ENCODE results near the gene RPP38.

Gene RPP38

DNA sequence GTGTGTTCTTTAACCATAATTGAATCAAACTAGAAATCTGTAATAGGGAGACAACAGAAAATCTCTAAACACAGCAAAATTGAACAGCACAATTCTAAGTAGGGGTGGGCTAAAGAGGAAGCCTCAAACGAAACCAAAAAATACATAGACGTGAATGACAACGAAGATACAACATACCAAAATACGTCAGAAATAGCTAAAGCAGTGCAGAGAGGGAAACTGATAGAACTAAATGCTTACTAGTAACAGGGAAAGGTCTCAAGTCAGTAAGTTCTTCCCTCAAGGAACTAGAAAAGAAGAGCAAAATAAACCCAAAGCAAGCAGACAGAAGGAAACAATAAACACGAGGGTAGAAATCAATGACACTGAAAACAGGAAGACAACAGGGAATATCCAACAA lies 19.1 kb downstream of the RPP38 start:
- H3K4me1 ChIP-seq (ENCODE audit: control insufficient read depth, insufficient read depth, low read length) = peaks cover 9% of the 10 kb centered on the region
- no peak overlapping the region for H3K9ac ChIP-seq (ENCODE audit: low read depth, low read length)
- no peak overlapping the region for H3K4me2 ChIP-seq (ENCODE audit: low read length)
- peaks cover 31% of the 10 kb centered on the region for H3K36me3 ChIP-seq (ENCODE audit: insufficient read depth, low read length)
- H3K9me3 ChIP-seq (replicated peaks; ENCODE audit: low read length) = no peaks in the 10 kb centered on the region
- no peak overlapping the region for H3K4me3 ChIP-seq (ENCODE audit: low read length)
- H3K27me3 ChIP-seq (ENCODE audit: control insufficient read depth, insufficient read depth, low read length) = no peaks in the 10 kb centered on the region

DNA sequence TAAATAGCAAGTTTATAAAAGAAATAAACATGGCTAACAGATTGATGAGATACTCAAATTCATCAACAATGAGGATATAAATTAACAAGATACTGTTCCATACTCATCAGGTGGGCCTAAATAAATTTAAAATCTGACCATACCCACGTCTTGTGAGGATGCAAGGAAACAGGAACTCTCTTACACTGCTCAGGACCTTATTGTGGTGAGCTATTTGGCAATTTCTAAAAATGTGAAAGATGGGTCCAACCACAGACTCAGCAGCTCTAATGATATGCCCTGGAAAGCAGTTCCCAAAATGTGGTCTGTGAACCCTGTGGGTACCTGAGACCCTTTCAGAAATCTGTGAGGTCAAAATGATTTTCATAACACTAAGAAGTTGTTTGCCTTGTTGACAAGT lies 21.5 kb downstream of the RPP38 start:
- H3K9me3 ChIP-seq (replicated peaks; ENCODE audit: low read length) = no peaks in the 10 kb centered on the region
- no peaks in the 10 kb centered on the region for H3K27me3 ChIP-seq (ENCODE audit: control insufficient read depth, insufficient read depth, low read length)
- H3K9ac ChIP-seq (ENCODE audit: low read depth, low read length) = no peak overlapping the region
- H3K4me2 ChIP-seq (ENCODE audit: low read length) = no peak overlapping the region
- H3K4me3 ChIP-seq (ENCODE audit: low read length) = no peak overlapping the region
- peaks cover 22% of the 10 kb centered on the region for H3K36me3 ChIP-seq (ENCODE audit: insufficient read depth, low read length)
- peaks cover 30% of the 10 kb centered on the region for H3K4me1 ChIP-seq (ENCODE audit: control insufficient read depth, insufficient read depth, low read length)

- no peaks in the 10 kb centered on the region for H3K9me3 ChIP-seq (replicated peaks; ENCODE audit: low read length)
- H3K36me3 ChIP-seq (ENCODE audit: insufficient read depth, low read length) = peaks cover 36% of the 10 kb centered on the region
- no peaks in the 10 kb centered on the region for H3K27me3 ChIP-seq (ENCODE audit: control insufficient read depth, insufficient read depth, low read length)
- peaks cover 34% of the 10 kb centered on the region for H3K4me1 ChIP-seq (ENCODE audit: control insufficient read depth, insufficient read depth, low read length)
- no peak overlapping the region for H3K4me3 ChIP-seq (ENCODE audit: low read length)
- peak overlapping the region; percentile 54 for H3K4me2 ChIP-seq (ENCODE audit: low read length)
- peak overlapping the region; percentile 52 for H3K9ac ChIP-seq (ENCODE audit: low read depth, low read length)
Observed at GRCh38 chr10:15120523-15120922, 23.4 kb downstream of the RPP38 start.

DNA sequence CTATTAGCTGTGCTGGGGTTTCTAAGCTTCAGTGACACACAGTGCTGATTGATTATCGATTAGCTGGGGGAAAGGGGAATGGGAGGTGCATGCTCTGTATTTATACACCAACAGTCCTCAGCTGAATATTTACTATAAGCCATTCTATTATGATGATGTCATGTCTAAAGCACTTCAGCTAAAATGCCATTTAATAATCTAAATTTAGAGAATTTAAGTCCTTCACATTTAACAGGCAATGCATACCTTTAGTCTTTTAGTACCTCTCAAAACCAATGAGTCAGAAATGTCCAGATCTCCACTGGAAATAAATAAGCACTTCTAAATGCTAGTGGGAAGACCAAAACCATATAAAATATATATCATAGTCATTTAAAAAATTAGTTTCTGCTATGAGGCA lies 24.6 kb downstream of the RPP38 start:
- Histone ChIP-seq H3K4me3 (ENCODE audit: low read length) (no peak overlapping the region), H3K36me3 (ENCODE audit: insufficient read depth, low read length) (peaks cover 44% of the 10 kb centered on the region), H3K4me2 (ENCODE audit: low read length) (no peak overlapping the region), H3K4me1 (ENCODE audit: control insufficient read depth, insufficient read depth, low read length) (peaks cover 34% of the 10 kb centered on the region), H3K9ac (ENCODE audit: low read depth, low read length) (no peak overlapping the region), H3K27me3 (ENCODE audit: control insufficient read depth, insufficient read depth, low read length) (no peaks in the 10 kb centered on the region), H3K9me3 (replicated peaks; ENCODE audit: low read length) (no peaks in the 10 kb centered on the region)

DNA sequence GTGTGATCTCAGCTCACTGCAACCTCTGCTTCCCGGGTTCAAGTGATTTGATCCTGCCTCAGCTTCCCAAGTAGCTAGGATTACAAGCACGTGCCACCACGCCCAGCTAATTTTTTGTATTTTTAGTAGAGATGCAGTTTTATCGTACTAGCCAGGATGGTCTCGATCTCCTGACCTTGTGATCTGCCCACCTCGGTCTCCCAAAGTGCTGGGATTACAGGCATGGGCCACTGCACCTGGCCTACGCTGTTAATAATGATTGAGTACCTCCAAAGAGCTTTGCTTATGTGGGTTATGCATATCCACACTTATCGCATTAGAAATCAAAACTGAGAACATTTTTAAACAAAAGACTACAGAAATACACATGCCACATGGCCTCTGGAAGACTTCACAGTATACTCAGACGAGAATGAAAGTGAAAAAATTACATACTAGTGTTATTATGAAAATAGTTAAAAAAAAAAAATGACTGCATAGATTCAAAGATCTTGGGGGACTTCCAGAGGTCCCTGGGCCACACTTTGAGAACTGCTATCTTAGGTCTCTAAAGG lies 25.4 kb downstream of the RPP38 start:
- no peaks in the 10 kb centered on the region for H3K27me3 ChIP-seq (ENCODE audit: control insufficient read depth, insufficient read depth, low read length)
- no peaks in the 10 kb centered on the region for H3K9me3 ChIP-seq (replicated peaks; ENCODE audit: low read length)
- peak overlapping the region; percentile 9 for H3K9ac ChIP-seq (ENCODE audit: low read depth, low read length)
- no peak overlapping the region for H3K4me3 ChIP-seq (ENCODE audit: low read length)
- peaks cover 34% of the 10 kb centered on the region for H3K4me1 ChIP-seq (ENCODE audit: control insufficient read depth, insufficient read depth, low read length)
- peaks cover 44% of the 10 kb centered on the region for H3K36me3 ChIP-seq (ENCODE audit: insufficient read depth, low read length)
- no peak overlapping the region for H3K4me2 ChIP-seq (ENCODE audit: low read length)

DNA sequence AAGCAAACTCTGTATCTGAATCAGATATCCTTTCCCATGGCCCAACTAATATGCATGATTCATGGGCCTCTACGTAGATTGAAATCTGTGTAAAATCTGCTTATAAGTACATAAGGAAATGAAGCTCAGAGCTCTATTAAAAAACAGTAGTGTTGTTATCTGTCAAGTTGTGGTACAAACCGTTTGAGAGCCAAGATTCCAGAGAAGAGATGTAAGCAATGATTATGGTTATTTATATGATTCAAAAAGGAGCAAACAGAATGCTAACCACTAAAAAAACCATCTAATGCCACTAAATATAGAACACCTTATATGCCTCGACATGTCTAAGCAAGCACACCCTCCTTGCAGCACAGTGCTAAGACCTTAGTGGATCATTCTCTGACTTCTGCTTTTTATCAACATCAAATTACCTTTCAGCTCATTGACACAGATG lies 26.6 kb downstream of the RPP38 start:
- Histone ChIP-seq H3K4me2 (ENCODE audit: low read length) (no peak overlapping the region), H3K9ac (ENCODE audit: low read depth, low read length) (no peak overlapping the region), H3K27me3 (ENCODE audit: control insufficient read depth, insufficient read depth, low read length) (no peaks in the 10 kb centered on the region), H3K36me3 (ENCODE audit: insufficient read depth, low read length) (peaks cover 45% of the 10 kb centered on the region), H3K4me3 (ENCODE audit: low read length) (no peak overlapping the region), H3K9me3 (replicated peaks; ENCODE audit: low read length) (no peaks in the 10 kb centered on the region), H3K4me1 (ENCODE audit: control insufficient read depth, insufficient read depth, low read length) (peaks cover 34% of the 10 kb centered on the region)

DNA sequence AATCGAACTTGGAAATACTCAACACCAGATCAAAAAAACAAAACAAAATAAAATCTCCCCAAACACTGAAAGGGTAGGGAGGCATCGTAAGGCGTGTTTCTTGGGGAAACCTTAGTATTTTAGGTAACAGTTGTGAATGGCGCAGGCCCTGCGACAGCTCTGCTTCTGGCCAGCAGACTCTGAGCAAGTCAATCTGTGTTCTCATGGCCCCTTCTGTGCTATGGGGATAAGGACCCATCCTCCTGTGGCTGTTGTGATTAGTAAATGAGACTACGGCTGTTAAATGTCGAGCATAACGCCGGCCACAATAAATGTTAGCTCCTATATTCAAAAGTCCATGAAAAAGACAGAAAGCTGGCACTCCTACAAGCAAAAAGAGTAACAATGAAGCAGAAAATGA lies 27.0 kb downstream of the RPP38 start:
- H3K36me3 ChIP-seq (ENCODE audit: insufficient read depth, low read length) = peaks cover 41% of the 10 kb centered on the region
- H3K9me3 ChIP-seq (replicated peaks; ENCODE audit: low read length) = no peaks in the 10 kb centered on the region
- H3K27me3 ChIP-seq (ENCODE audit: control insufficient read depth, insufficient read depth, low read length) = no peaks in the 10 kb centered on the region
- peaks cover 34% of the 10 kb centered on the region for H3K4me1 ChIP-seq (ENCODE audit: control insufficient read depth, insufficient read depth, low read length)
- H3K4me2 ChIP-seq (ENCODE audit: low read length) = no peak overlapping the region
- no peak overlapping the region for H3K9ac ChIP-seq (ENCODE audit: low read depth, low read length)
- H3K4me3 ChIP-seq (ENCODE audit: low read length) = no peak overlapping the region

DNA sequence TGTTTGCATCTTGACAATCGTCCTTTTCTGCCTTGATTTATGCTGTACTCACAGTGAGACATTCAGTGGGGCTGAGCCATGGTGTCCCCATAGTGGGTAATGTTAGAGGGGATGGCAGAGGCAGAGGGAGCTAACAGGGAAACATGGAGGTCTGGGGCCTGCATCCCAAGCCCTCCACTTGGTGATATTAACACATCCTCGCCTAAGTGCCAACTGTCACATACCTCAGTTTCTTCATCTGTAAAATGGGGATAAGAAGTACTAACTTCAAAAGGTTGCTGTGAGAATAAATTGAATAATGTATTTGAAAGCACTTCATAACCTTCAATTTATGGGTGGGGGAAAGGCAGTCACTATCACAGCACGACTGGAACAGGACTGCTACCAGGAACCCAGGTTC lies 27.8 kb downstream of the RPP38 start:
- H3K4me2 ChIP-seq (ENCODE audit: low read length) = no peak overlapping the region
- H3K4me1 ChIP-seq (ENCODE audit: control insufficient read depth, insufficient read depth, low read length) = peaks cover 34% of the 10 kb centered on the region
- no peak overlapping the region for H3K9ac ChIP-seq (ENCODE audit: low read depth, low read length)
- H3K36me3 ChIP-seq (ENCODE audit: insufficient read depth, low read length) = peaks cover 39% of the 10 kb centered on the region
- H3K27me3 ChIP-seq (ENCODE audit: control insufficient read depth, insufficient read depth, low read length) = no peaks in the 10 kb centered on the region
- H3K4me3 ChIP-seq (ENCODE audit: low read length) = no peak overlapping the region
- no peaks in the 10 kb centered on the region for H3K9me3 ChIP-seq (replicated peaks; ENCODE audit: low read length)

GRCh38 chr10:15131330-15131729 lies 34.2 kb downstream of the RPP38 start:
- Histone ChIP-seq H3K4me1 (ENCODE audit: control insufficient read depth, insufficient read depth, low read length) (no peaks in the 10 kb centered on the region), H3K9ac (ENCODE audit: low read depth, low read length) (no peak overlapping the region), H3K27me3 (ENCODE audit: control insufficient read depth, insufficient read depth, low read length) (no peaks in the 10 kb centered on the region), H3K36me3 (ENCODE audit: insufficient read depth, low read length) (peaks cover 55% of the 10 kb centered on the region), H3K9me3 (replicated peaks; ENCODE audit: low read length) (no peaks in the 10 kb centered on the region), H3K4me3 (ENCODE audit: low read length) (no peak overlapping the region), H3K4me2 (ENCODE audit: low read length) (no peak overlapping the region)

DNA sequence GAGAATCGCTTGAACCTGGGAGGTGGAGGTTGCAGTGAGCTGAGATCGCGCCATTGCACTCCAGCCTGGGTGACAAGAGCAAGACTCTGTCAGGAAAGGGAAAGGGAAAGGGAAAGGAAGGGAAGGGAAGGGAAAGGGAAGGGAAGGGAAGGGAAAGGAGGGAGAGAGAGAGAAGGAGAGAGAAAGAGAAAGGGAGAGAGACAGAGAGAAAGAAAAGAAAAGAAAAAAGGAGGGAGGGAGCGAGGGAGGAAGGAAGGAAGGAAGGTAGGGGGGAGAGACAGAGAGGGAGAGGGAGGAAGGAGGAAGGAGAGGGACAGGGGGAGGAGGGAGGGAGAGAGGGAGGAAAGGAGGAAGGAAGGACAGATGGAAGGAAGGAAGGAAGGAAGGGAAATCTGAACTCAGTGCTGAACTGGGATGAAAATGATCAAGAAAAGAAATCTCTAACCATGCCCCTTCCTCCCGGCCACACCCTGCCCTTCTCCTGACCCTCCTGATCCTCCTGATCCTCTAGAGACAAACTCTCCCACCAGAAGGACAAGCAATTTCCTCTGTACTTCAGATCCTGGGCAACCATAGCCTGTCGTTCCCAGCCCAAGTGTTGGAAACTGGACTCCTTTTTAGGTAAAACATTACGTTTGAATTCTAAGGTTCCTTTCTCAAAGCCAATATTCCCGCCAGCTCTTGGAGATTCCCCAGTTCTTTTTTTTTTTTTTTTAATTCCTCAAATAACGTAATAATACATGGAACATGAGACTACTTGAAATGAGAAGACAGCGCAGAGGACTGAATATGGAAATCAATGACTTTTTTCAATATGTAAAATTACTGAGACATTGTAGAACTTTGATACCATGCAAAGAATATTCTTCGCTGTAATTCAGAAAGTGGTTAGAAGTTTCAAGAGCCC lies 39.2 kb downstream of the RPP38 start:
- H3K4me3 ChIP-seq (ENCODE audit: low read length) = no peak overlapping the region
- peaks cover 5% of the 10 kb centered on the region for H3K4me1 ChIP-seq (ENCODE audit: control insufficient read depth, insufficient read depth, low read length)
- H3K9ac ChIP-seq (ENCODE audit: low read depth, low read length) = no peak overlapping the region
- no peak overlapping the region for H3K4me2 ChIP-seq (ENCODE audit: low read length)
- H3K27me3 ChIP-seq (ENCODE audit: control insufficient read depth, insufficient read depth, low read length) = no peaks in the 10 kb centered on the region
- peaks cover 35% of the 10 kb centered on the region for H3K36me3 ChIP-seq (ENCODE audit: insufficient read depth, low read length)
- no peaks in the 10 kb centered on the region for H3K9me3 ChIP-seq (replicated peaks; ENCODE audit: low read length)

GRCh38 chr10:15137036-15137359 lies 39.8 kb downstream of the RPP38 start:
- no peaks in the 10 kb centered on the region for H3K9me3 ChIP-seq (replicated peaks; ENCODE audit: low read length)
- H3K36me3 ChIP-seq (ENCODE audit: insufficient read depth, low read length) = peaks cover 32% of the 10 kb centered on the region

DNA sequence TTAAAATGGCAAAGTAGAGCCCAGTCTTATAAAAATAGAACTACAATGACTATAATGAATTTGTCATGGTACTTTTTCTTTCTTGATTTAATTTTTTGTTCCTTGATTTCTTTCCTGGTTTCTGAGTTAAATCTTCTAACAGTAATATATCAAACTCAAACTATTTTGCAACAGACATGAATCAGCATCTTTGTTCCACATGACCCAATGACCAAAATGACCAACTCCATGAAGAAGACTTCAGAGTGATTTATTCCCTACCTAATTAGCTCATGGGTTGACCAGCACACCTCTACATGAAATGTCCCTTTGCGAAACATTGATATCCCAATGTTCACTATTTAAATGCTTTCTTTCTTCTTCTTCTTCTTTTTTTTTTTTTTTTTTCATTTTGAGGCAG lies 40.5 kb downstream of the RPP38 start:
- H3K9ac ChIP-seq (ENCODE audit: low read depth, low read length) = no peak overlapping the region
- H3K9me3 ChIP-seq (replicated peaks; ENCODE audit: low read length) = no peaks in the 10 kb centered on the region
- H3K4me1 ChIP-seq (ENCODE audit: control insufficient read depth, insufficient read depth, low read length) = peaks cover 5% of the 10 kb centered on the region
- peaks cover 30% of the 10 kb centered on the region for H3K36me3 ChIP-seq (ENCODE audit: insufficient read depth, low read length)
- no peak overlapping the region for H3K4me3 ChIP-seq (ENCODE audit: low read length)
- no peaks in the 10 kb centered on the region for H3K27me3 ChIP-seq (ENCODE audit: control insufficient read depth, insufficient read depth, low read length)
- no peak overlapping the region for H3K4me2 ChIP-seq (ENCODE audit: low read length)

More at GRCh38 chr10:15137036-15137359, 39.8 kb downstream of the RPP38 start:
- H3K4me2 ChIP-seq (ENCODE audit: low read length) = no peak overlapping the region
- H3K4me1 ChIP-seq (ENCODE audit: control insufficient read depth, insufficient read depth, low read length) = peaks cover 5% of the 10 kb centered on the region
- no peak overlapping the region for H3K4me3 ChIP-seq (ENCODE audit: low read length)
- H3K27me3 ChIP-seq (ENCODE audit: control insufficient read depth, insufficient read depth, low read length) = no peaks in the 10 kb centered on the region
- no peak overlapping the region for H3K9ac ChIP-seq (ENCODE audit: low read depth, low read length)

All from skeletal muscle satellite cell (primary cell).